GM12878 (cell line): ENCODE measurements around the gene IL26. TPM values are rescaled to one million over a fixed set of nuclear protein-coding genes. Genes with fewer than 3 reads are reported as not detected.

ENCODE experiments used
- ATAC-seq: fragments of 200-7000 bp; cut with Tn5 transposase; 3 replicates; pipeline ENCODE4 v1.9.1; 2020; ENCODE audit warnings: mild to moderate bottlenecking, moderate library complexity
- BruUV-seq: library from RNA; stranded (reverse); fragments of 400-500 nt; replicated peaks from 2 replicates; lab custom pipeline; 2021; lab: Mats Ljungman, UMichigan
- CTCF ChIA-PET: fragments of 300-600 bp; sonication (Branson Sonifier 250); formaldehyde crosslinking; extraction: SDS; loops from one replicate; lab custom pipeline; 2021; ENCODE audit warnings: inconsistent platforms; lab: Yijun Ruan, JAX
- POLR2A ChIA-PET: fragments of 350-600 bp; formaldehyde crosslinking; extraction: SDS; loops from one replicate; lab custom pipeline; 2021; ENCODE audit warnings: inconsistent platforms; lab: Charles Lee
- RAD21 ChIA-PET: fragments of 300-600 bp; sonication (Branson Sonifier 250); formaldehyde crosslinking; loops from one replicate; lab custom pipeline; 2023; ENCODE audit warnings: antibody characterized with exemption; ENCODE audit not compliant: unreplicated experiment; lab: Charles Lee
- SMC1A ChIA-PET: fragments of 300-600 bp; sonication (Branson Sonifier 250); formaldehyde crosslinking; loops from one replicate; lab custom pipeline; 2023; ENCODE audit not compliant: unreplicated experiment, uncharacterized antibody; lab: Charles Lee
- DNase-seq: peaks from one replicate; pipeline ENCODE4 v3.0.0-alpha.2; 2011; ENCODE audit warnings: low read depth, low spot score
- FAIRE-seq: peaks from 3 replicates; lab custom pipeline; 2011; peaks lifted over from hg19 to GRCh38; lab: Jason Lieb, UNC
- H2AFZ ChIP-seq: 2 replicates; pipeline ENCODE4 v1.6.0; 2011; ENCODE audit warnings: low read depth, low read length, control low read depth; ENCODE audit not compliant: control insufficient read depth
- H3K27ac ChIP-seq: 2 replicates; pipeline ENCODE4 v1.5.1; 2011; ENCODE audit warnings: control low read depth; ENCODE audit not compliant: control insufficient read depth, insufficient read depth
- H3K27me3 ChIP-seq, 2 experiments: replicated peaks in 1 of 2; 2 replicates each; pipeline versions ENCODE4 v1.6.0 to v1.6.1; 2011; ENCODE audit warnings: low read length in 1 of 2; ENCODE audit not compliant: control insufficient read depth in 2 of 2, insufficient read depth in 2 of 2
- H3K36me3 ChIP-seq, 2 experiments: 2 replicates each; pipeline ENCODE4 v1.5.1; 2011; ENCODE audit warnings: low read length in 1 of 2; ENCODE audit not compliant: control insufficient read depth in 2 of 2, insufficient read depth in 2 of 2
- H3K4me1 ChIP-seq: 2 replicates; pipeline ENCODE4 v1.6.1; 2011; ENCODE audit warnings: mild to moderate bottlenecking, low read length, moderate library complexity, mixed read lengths; ENCODE audit not compliant: control insufficient read depth, insufficient read depth
- H3K4me2 ChIP-seq: 2 replicates; pipeline ENCODE4 v1.6.0; 2011; ENCODE audit warnings: control low read depth; ENCODE audit not compliant: control insufficient read depth, insufficient read depth
- H3K4me3 ChIP-seq: fragments of 200-600 bp; sonication (generic); 2 replicates; pipeline ENCODE4 v1.5.1; 2016
- H3K79me2 ChIP-seq: 2 replicates; pipeline ENCODE4 v1.6.0; 2011; ENCODE audit warnings: low read length; ENCODE audit not compliant: control insufficient read depth, insufficient read depth
- H3K9ac ChIP-seq: 2 replicates; pipeline ENCODE4 v1.8.0; 2011; ENCODE audit warnings: low read length, control low read depth, mixed read lengths; ENCODE audit not compliant: control insufficient read depth, insufficient read depth
- H3K9me3 ChIP-seq: replicated peaks from 3 replicates; pipeline ENCODE4 v1.5.1; 2011; ENCODE audit warnings: mild to moderate bottlenecking, low read length; ENCODE audit not compliant: control insufficient read depth, insufficient read depth
- H4K20me1 ChIP-seq: 2 replicates; pipeline ENCODE4 v1.6.0; 2011; ENCODE audit not compliant: control insufficient read depth, insufficient read depth
- EED ChIP-seq: sonication (generic); IDR thresholded peaks from 2 replicates; pipeline ENCODE4 v1.6.1; 2016; ENCODE audit warnings: antibody characterized with exemption, low read depth
- FOXK2 ChIP-seq: fragments of 450-650 bp; IDR thresholded peaks from 2 replicates; pipeline ENCODE4 v1.6.1; 2017; ENCODE audit warnings: mild to moderate bottlenecking, moderate library complexity
- GATAD2B ChIP-seq: fragments of 450-650 bp; conservative IDR thresholded peaks from 2 replicates; pipeline ENCODE4 v1.6.1; 2017; ENCODE audit warnings: low read depth, mild to moderate bottlenecking, moderate library complexity
- HDGF ChIP-seq: fragments of 450-650 bp; IDR thresholded peaks from 2 replicates; pipeline ENCODE4 v1.6.1; 2016; ENCODE audit warnings: antibody characterized with exemption
- IRF4 ChIP-seq: IDR thresholded peaks from 2 replicates; pipeline ENCODE4 v1.6.1; 2011; ENCODE audit warnings: low read depth, low read length
- NR2C1 ChIP-seq: fragments of 450-650 bp; IDR thresholded peaks from 2 replicates; pipeline ENCODE4 v1.6.1; 2017; ENCODE audit warnings: antibody characterized with exemption, mild to moderate bottlenecking, moderate library complexity
- NR2F1 ChIP-seq: fragments of 450-650 bp; conservative IDR thresholded peaks from 2 replicates; pipeline ENCODE4 v1.6.1; 2017; ENCODE audit warnings: mild to moderate bottlenecking
- SMC3 ChIP-seq: IDR thresholded peaks from 2 replicates; pipeline ENCODE4 v1.6.1; 2011; ENCODE audit warnings: low read length, improper control_type of control experiment, borderline replicate concordance
- SPI1 ChIP-seq: IDR thresholded peaks from 2 replicates; pipeline ENCODE4 v1.6.1; 2011; ENCODE audit warnings: low read depth, mild to moderate bottlenecking, low read length, moderate library complexity, borderline replicate concordance; ENCODE audit not compliant: insufficient read depth
- ZBED1 ChIP-seq: IDR thresholded peaks from 2 replicates; pipeline ENCODE4 v1.6.1; 2016; ENCODE audit warnings: borderline replicate concordance
- ZNF207 ChIP-seq: fragments of 450-650 bp; IDR thresholded peaks from 2 replicates; pipeline ENCODE4 v1.6.1; 2014; ENCODE audit warnings: antibody characterized with exemption, mild to moderate bottlenecking, borderline replicate concordance
- ZNF24 ChIP-seq: fragments of 450-650 bp; IDR thresholded peaks from 2 replicates; pipeline ENCODE4 v1.6.1; 2017; ENCODE audit warnings: antibody characterized with exemption, mild to moderate bottlenecking
- WGBS: methylation state at CpG from one replicate; pipeline ENCODE4 v1.1.6; 2016; ENCODE audit warnings: low lambda C conversion rate; ENCODE audit not compliant: insufficient replicate concordance, insufficient coverage; ENCODE audit errors: missing lambda C conversion rate; 5-methylcytosine and 5-hydroxymethylcytosine counted together
- in situ Hi-C: fragments of 300-500 bp; cut with MboI; formaldehyde crosslinking; loops from 9 replicates; pipeline ENCODE4 v1.14.3; 2018; ENCODE audit warnings: mixed read lengths
- intact Hi-C: fragments of 100-400 bp; cut with micrococcal nuclease; formaldehyde crosslinking; loops from one replicate; pipeline ENCODE4 v1.14.2; 2022; ENCODE audit not compliant: unreplicated experiment
- polyA plus RNA-seq, 11 experiments: library from polyadenylated mRNA; depleted of rRNA in 4 of 11; unstranded in 6 of 11; stranded (reverse) in 5 of 11; fragments of >200 nt; fragmentation: Nextera tagmentation in 4 of 11; fragmentation: Illumina TruSeq in 1 of 11; extraction: Ambion mirVana in 4 of 11; extraction: Trizol in 1 of 11; gene quantifications; 1 replicate in 1 of 11; 2 replicates in 10 of 11; pipeline versions ENCODE4 v1.2.1 to v1.2.3, GENCODE V29; 2011 to 2016; ENCODE audit warnings: inconsistent platforms in 2 of 11, missing spikeins in 2 of 11, low read depth in 1 of 11
- total RNA-seq, 4 experiments: library from RNA; depleted of rRNA in 3 of 4; stranded (reverse); fragments of >200 nt in 3 of 4; fragmentation: Illumina TruSeq in 1 of 4; extraction: Trizol in 1 of 4; gene quantifications; 2 replicates each; pipeline versions ENCODE4 v1.2.1 to v1.2.3, GENCODE V29; 2013 to 2021
- TF ChIP-seq, protein P1 (sequence below): fragments of 450-650 bp; IDR thresholded peaks from 2 replicates; pipeline ENCODE4 v1.6.1; 2014; ENCODE audit warnings: mild to moderate bottlenecking
- TF ChIP-seq, protein P2 (sequence below): fragments of 450-650 bp; IDR thresholded peaks from 2 replicates; pipeline ENCODE4 v1.6.1; 2017; ENCODE audit warnings: antibody characterized with exemption, mild to moderate bottlenecking, moderate library complexity

IL26 gene
- total and polyA plus RNA-seq, 10 of the 15 experiments (the other 5 are each of a cell fraction or from before 2014, with no cell fraction given) = not detected

DNA sequence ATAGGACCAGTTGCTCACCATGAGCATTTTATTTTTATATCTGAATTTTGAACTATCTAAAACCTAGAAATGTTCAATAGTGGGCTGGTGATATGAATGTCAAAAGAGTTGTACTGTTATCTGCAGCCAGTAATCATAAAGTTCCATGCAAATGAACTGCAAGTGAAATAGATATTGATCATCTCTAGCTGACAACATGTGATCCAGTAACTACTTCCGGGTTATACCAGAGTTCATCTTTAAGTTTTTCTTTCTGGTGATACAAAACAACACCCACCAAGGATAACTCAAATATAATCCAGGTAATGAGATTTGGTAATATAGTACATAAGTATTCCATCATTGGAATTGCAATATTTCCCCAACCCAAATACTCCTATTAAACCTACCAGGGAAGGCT lies 4.1 kb downstream of the IL26 start:
- no peak overlapping the region for H3K27ac ChIP-seq
- POLR2A ChIA-PET = no interaction called here
- no peaks in the 10 kb centered on the region for H3K79me2 ChIP-seq
- H3K27me3 ChIP-seq = no peaks in the 10 kb centered on the region; a peak in 1 of 4 replicates
- CTCF ChIA-PET = interaction anchor here (1.5 to 6.1 kb wide), 8 partner anchors 11 to 180 kb away, joined by 4 to 189 read pairs (median 24); partner anchors contain the start of gene MDM1
- in situ Hi-C loops = no loop called here
- TF ChIP-seq FOXK2 (no peak), EED (no peak), NR2C1 (0 out of 2 replicates have a peak, but pooled peaks have one; percentile 17)
- TF ChIP-seq, all 136 proteins: peak for 1
- Histone ChIP-seq H4K20me1 (no peaks in the 10 kb centered on the region), H3K4me3 (no peak overlapping the region), H3K4me1 (no peaks in the 10 kb centered on the region), H2AFZ (no peak overlapping the region), H3K9me3 (no peaks in the 10 kb centered on the region), H3K9ac (no peak overlapping the region), H3K36me3 (no peaks in the 10 kb centered on the region), H3K4me2 (no peak overlapping the region)
- no peak for DNase-seq
- no peak for ATAC-seq
- ChIA-PET RAD21 (interaction anchor here (1.3 to 6.2 kb wide), 3 partner anchors 53 to 180 kb away, joined by 3 to 72 read pairs (median 18); no protein-coding TSS in a partner anchor), SMC1A (interaction anchor here (0.6 to 6.0 kb wide), 6 partner anchors 11 to 503 kb away, joined by 3 to 147 read pairs (median 22); partner anchors contain the start of gene MDM1)
- intact Hi-C loops = no loop called here
- FAIRE-seq = no peak
- BruUV-seq = no TSS peak
- 96% methylated on average over 1 of the region's 1 CpG for WGBS

DNA sequence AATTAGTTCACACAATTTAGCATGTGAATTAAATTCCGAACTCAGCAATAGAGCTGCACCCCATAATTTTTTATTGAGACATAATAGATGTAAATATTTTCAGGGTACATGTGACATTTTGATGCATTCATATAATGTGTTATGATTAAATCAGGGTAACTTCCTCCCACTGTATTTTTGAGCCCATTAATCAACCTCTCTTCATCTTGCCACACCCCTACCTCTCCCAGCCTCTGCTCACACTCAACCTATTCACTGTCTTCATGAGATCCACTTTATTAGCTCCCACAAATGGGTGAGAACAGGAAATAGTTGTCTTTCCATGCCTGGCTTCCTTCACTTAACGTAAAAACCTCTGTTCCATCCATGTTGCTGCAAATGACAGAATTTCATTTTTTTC lies 14.7 kb downstream of the IL26 start:
- ChIA-PET POLR2A (no interaction called here), CTCF (no interaction called here), RAD21 (no interaction called here), SMC1A (no interaction called here)
- Histone ChIP-seq H3K4me2 (no peak overlapping the region), H3K36me3 (no peaks in the 10 kb centered on the region), H3K27me3 (no peaks in the 10 kb centered on the region; a peak in 1 of 4 replicates), H3K79me2 (no peaks in the 10 kb centered on the region), H3K9me3 (no peaks in the 10 kb centered on the region), H3K27ac (no peak overlapping the region), H3K4me3 (no peak overlapping the region), H4K20me1 (no peaks in the 10 kb centered on the region), H2AFZ (no peak overlapping the region), H3K9ac (no peak overlapping the region), H3K4me1 (no peaks in the 10 kb centered on the region)
- DNase-seq = no peak
- WGBS = 19% methylated on average over 2 of the region's 2 CpGs
- in situ Hi-C loops (no loop called here), intact Hi-C loops (no loop called here)
- no peak for ATAC-seq
- BruUV-seq = no TSS peak
- TF ChIP-seq HDGF = no peak
- no peak for TF ChIP-seq IRF4
- no peak for TF ChIP-seq ZBED1
- TF ChIP-seq NR2F1 = no peak
- no peak for TF ChIP-seq SPI1
- no peak for TF ChIP-seq ZNF24
- no peak for TF ChIP-seq ZNF207
- no peak for TF ChIP-seq GATAD2B
- TF ChIP-seq, protein P1, sequence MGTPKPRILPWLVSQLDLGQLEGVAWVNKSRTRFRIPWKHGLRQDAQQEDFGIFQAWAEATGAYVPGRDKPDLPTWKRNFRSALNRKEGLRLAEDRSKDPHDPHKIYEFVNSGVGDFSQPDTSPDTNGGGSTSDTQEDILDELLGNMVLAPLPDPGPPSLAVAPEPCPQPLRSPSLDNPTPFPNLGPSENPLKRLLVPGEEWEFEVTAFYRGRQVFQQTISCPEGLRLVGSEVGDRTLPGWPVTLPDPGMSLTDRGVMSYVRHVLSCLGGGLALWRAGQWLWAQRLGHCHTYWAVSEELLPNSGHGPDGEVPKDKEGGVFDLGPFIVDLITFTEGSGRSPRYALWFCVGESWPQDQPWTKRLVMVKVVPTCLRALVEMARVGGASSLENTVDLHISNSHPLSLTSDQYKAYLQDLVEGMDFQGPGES = no peak
- TF ChIP-seq, protein P2, sequence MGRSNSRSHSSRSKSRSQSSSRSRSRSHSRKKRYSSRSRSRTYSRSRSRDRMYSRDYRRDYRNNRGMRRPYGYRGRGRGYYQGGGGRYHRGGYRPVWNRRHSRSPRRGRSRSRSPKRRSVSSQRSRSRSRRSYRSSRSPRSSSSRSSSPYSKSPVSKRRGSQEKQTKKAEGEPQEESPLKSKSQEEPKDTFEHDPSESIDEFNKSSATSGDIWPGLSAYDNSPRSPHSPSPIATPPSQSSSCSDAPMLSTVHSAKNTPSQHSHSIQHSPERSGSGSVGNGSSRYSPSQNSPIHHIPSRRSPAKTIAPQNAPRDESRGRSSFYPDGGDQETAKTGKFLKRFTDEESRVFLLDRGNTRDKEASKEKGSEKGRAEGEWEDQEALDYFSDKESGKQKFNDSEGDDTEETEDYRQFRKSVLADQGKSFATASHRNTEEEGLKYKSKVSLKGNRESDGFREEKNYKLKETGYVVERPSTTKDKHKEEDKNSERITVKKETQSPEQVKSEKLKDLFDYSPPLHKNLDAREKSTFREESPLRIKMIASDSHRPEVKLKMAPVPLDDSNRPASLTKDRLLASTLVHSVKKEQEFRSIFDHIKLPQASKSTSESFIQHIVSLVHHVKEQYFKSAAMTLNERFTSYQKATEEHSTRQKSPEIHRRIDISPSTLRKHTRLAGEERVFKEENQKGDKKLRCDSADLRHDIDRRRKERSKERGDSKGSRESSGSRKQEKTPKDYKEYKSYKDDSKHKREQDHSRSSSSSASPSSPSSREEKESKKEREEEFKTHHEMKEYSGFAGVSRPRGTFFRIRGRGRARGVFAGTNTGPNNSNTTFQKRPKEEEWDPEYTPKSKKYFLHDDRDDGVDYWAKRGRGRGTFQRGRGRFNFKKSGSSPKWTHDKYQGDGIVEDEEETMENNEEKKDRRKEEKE = no peak
- no peak for TF ChIP-seq SMC3
- no peak for FAIRE-seq
